Inflammatory macrophage treated with lipopolysaccharide for 1 hour (primary cell): ENCODE measurements around the gene CCL4L2.
"Not testable (repeated sequence)": the region's sequence is repeated elsewhere in the genome, so short reads cannot be mapped to it uniquely, and the experiment has no call there.

Experiments used
- DNase-seq, 2 donors: peaks; one replicate each; pipeline ENCODE4 v3.0.0-alpha.2; 2020 to 2022

CCL4L2 gene

GRCh38 chr17:36210439-36211211, at the start of gene CCL4L2:
Gene CCL4L2, plus strand, starts transcription at chr17:36211063.
- peak; percentile 93 to 100 for DNase-seq

GRCh38 chr17:36168836-36169235, 42.0 kb upstream of the CCL4L2 start:
- not testable (repeated sequence) for DNase-seq

DNA sequence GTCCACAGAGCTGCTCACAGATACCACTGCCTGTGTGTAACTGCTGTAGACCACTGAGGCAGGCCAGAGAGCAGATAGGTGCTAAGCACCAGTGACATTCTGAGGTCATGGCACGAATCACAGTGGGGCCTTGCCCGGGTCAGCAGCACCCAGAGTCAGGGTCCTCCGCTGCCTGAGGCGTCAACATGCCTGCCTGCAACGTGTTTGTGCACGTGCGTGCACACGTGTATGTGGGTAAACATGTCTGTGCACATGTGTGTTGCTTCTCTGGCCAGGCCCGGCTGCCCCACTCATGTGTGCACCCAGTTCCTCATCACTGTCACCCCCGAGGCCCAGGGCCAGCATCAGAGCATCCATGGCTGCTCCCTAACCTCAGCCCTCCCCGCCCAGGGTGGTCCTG, 34.3 kb upstream of the CCL4L2 start, which contains the start of gene TBC1D3B:
Gene TBC1D3B, minus strand, starts transcription at position 101 of the 400 bp plus-strand sequence. CDS start 1,586 bp downstream, outside the sequence.
- DNase-seq = not testable (repeated sequence)

GRCh38 chr17:36181446-36182175, 29.3 kb upstream of the CCL4L2 start:
- DNase-seq = peak in 1 of 2 donors; percentile 30

DNA sequence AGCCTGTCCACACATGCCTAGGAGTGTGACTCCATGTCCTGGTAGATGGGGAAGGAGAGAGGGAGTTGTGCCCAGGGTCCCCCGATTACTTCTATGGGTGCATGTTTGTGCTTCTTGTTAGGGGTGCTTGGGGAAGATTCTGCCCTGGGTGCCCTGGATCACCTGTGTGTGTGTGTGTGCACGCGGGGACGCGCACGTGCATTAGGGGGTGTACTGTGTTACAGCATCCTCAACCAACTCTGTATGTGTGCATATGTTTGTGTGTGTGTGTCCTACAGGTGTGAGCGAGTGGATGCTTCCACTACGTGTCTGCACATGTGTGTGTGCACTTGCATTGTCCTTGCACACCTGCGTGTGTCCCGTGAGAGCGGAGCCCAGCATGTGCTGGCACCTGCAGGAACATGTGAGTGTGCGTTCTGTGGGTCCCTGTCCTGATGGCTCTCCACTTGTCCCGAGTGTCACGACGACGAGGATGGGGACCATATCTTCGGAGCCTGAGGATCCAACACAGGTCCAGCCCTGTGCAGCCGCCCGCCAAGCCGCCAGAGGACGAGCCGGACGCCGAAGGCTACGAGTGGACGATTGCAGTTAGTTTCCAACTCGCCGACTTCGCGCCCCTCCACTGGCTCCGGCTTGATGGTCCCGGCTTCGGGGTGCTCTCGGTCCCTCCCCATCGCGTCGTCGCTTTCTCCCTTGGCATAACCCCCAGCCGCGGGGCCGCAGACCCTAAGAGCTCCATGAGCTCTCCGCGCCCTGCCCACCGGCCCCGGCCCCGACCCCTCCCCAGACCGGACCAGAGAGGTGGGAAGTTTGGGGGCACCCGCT, 28.5 kb upstream of the CCL4L2 start:
- peak in 1 of 2 donors; percentile 40 for DNase-seq

DNA sequence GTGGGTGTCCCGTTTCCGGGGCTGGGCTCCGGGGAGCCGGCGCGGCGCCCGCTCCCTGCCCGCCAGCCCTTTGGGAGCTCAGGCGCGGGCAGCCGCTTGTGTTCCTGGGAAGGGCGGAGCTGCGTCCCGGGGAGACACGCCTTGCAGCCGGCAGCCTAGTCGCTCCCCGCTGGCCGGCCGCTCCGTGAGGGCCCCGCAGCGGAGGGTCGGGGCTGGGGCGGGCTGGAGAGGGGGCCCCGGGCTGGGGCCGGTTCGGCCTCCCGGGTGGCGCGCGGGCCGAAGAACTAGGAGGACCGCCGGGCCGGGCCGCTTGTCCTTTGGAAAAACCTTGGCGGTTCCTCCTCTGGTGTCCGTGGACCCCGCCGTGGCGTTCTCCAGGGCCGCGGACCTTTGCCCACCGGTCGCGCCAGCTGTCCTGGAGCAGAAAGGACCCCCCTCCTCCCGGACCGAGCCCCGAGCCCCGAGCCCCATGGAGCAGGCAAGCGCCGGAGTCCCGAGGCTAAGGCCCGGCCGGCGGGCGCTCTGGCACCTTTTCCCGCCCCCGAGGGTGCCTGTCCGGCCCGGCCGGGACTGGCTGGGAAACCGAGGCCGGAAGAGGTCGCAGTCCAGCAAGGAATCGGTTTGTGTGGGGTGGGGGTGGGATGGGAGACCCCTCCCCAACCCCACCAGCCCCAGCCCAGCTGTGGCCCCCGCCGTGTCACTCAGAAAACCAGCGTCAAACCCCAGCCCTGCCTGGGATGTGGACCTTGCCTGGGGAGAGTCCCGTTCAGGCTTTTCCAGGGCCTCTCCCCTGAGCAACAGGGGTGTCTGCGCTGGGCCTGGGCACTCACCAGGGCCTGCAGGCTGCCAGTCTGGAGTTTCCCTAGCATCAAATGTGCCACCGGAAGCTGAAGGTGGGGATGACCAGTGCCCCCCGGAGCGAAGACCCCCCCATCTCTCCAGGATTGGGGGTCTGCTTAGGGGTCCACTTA, 27.6 kb upstream of the CCL4L2 start:
- peak; percentile 63 to 93 for DNase-seq

GRCh38 chr17:36184023-36184765, 26.7 kb upstream of the CCL4L2 start:
- peak in 1 of 2 donors; percentile 33 for DNase-seq

DNA sequence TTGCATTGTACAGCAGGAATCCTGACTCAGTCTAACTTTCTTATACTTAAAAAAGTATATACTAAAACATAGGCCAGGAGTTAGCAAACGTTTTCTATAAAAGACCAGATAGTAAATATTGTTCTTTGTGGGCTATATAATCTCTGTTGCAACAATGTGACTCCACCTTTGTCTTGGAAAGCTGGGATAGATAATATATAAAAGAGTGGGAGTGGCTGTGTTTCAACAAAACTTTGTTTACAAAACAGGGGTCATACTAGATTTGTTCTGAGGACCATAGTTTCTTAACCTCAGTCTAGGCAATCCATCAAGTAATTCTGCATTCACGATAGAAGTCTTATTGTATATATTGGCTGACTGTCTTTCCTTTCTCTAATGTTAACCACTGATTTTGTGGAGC, 25.4 kb upstream of the CCL4L2 start:
- DNase-seq = no peak

- peak in 1 of 2 donors; percentile 64 for DNase-seq
Measured at GRCh38 chr17:36186810-36187763, 23.8 kb upstream of the CCL4L2 start.

- peak; percentile 85 to 90 for DNase-seq
Measured at GRCh38 chr17:36187943-36188665, 22.8 kb upstream of the CCL4L2 start.

DNA sequence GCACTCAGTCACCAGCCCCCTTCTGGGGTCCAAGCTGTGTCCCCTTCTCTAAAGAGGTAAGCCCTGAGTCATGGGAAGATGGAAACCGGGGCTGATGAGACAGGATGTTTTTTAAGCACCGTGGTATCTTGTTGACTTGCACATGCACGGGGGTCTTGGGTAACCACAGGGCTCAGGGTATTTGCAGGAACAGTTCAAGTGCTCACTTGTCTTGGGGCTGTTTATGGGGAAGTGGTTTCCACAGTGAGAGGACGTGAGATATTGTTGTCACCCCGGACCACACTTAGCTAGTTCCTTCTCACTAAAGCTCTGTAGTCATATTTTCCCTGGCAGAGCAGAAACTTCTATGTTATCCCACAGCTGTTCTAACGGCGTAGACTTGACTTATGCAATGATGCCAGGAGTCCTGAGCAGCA, 22.0 kb upstream of the CCL4L2 start:
- DNase-seq = peak; percentile 97 to 99

DNA sequence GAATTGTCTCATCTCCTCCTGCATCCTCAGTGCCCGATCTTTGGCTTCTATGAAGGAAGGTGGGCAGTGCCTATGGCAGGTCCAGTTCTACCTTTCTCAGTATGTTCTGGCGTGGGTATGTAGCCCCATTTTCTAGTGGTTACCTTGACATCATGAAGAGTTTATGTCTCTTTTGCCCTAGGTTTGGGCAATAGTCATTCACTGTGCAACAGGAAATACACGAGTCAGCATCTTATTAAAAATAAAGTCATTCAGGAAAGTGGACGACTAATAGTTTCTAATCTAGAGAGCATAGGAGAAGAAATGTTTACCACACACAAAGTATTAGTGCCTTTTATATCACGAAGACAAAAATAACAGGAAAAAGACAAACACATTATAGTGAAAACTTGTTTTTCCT, 20.9 kb upstream of the CCL4L2 start:
- peak in 1 of 2 donors; percentile 69 for DNase-seq

DNA sequence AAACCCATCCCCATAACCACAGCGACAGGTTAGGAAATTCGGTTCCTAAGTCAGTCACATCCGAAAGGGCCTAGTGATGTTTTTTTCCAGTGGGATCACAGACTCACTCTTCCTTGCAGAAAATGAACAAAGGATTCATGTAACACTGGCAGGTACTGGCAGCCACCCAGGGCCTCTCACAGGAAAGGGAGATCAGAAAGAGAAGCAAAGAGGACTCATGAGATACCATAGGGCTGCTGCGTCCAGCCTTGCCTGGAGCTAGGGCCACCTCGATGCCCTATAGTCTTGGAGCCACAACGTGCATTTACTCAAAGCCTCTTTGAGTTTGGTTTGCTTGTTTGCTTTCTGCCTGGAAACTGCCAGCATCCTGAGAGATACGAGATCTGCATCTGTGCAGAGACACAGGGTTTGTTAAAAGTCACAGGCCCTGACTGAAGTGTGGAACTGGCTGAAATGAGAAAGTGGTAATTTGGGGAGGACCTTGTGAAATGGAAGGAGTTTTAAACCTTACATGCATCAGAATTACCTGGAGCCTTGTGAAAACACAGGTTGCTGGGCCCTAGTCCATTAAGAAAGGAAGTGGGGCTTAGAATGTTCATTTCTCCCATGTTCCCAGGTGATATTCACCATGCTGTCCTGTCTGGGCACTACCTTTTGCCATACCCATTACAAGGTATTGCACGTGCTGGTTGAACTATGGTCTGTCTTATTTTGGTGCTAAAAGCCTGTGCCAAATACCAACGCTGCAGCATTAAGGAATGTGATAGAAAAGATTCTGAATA, 20.1 kb upstream of the CCL4L2 start:
- not testable (repeated sequence) for DNase-seq

DNA sequence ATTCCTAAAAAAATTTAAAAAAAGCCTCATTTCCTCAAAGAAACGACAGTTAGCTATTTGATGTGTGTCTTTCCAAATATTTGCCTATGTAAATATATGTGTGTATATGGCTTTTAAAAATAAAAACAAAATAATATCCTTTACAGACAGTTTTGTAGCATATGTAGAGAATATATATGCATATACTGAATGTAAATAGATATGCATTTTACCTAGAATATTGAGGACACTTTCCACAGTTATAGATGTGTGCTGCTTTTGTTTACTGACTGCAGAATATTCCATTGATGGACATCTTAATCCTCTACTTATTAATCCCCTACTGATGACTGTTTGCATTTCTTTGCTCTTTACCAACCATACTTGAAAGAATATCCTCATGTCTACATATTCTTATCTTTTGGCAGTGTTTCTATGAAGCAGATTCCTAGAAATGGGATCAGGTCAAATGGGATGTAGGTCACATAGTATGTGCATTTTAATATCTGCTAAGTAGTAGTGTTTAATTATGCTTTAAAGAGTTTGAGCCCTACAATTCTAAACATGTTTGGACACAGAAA, 17.6 kb upstream of the CCL4L2 start:
- DNase-seq = peak in 1 of 2 donors; percentile 80

DNA sequence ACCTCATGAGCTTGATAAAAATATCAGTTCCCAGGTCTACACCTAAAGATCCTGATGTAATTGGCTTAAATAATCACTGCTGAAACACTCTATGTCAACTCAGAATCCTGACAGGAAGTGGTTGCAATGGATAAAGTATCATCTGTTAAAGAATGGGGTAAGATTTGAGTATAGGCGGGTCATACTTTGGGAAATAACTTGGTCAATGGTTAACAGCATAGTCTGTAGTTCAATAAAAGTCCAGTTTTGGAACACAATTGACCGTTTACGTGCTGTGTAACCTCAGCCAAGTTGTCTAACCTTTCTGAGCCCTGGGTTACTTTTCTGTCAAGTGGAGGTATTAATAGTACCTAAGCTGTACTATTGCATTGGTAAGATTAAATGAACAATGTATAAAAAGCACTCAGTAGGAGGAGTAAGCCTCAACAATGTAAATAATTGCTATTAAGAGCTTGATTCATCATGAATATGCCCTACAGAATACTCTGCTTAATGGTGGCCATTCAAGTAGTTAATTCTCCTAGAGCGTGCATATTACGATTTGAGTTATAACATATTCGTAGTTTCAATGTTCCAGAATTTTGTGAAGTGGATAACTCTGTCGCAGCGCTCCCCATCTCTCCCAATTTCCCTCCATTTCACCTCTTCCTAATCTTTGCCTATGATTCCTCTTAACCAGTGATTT, 16.6 kb upstream of the CCL4L2 start:
- DNase-seq = peak; percentile 38 to 93

DNA sequence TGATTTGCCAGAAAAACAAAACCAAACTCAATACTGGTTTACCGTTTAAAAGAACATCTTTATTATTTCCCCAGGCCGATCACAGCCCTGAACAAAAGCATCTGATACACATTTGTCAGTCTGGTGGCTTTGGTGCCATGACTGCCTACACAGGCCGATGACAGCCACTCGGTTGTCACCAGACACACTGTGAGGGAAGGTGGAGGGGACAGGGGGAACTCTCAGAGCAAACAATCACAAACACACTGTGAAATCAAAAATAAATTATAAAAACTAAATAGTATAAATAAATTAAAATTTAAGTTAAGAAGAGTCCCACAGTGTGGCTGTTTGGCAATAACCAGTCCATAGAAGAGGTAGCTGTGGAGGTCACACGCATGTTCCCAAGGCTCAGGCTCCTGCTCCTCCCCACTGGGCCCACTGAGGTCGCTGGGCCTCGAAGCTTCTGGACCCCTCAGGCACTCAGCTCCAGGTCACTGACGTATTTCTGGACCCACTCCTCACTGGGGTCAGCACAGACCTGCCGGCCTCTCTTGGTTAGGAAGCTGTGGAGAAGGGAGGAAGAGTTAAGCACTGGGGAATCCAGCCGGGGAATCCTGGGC, 15.9 kb upstream of the CCL4L2 start:
- peak; percentile 39 to 89 for DNase-seq
